PC-3 (cell line): Measurements from ENCODE around the gene EPO.

Experiments
- EZH2 ChIP-seq: fragments of 300-600 bp; sonication (generic); IDR thresholded peaks from one replicate; pipeline ENCODE4 v1.6.1; 2017; ENCODE audit warnings: antibody characterized with exemption, mild to moderate bottlenecking, low read length; ENCODE audit not compliant: unreplicated experiment
- EZH2phosphoT487 ChIP-seq: fragments of 300-600 bp; sonication (generic); IDR thresholded peaks from 2 replicates; pipeline ENCODE4 v1.6.1; 2018; ENCODE audit warnings: mild to moderate bottlenecking, antibody characterized with exemption, low read length, borderline replicate concordance
- TF ChIP-seq, protein P1 (sequence below): fragments of 300-600 bp; sonication (generic); conservative IDR thresholded peaks from 2 replicates; pipeline ENCODE4 v1.5.1; 2017; ENCODE audit warnings: antibody characterized with exemption, low read depth, mild to moderate bottlenecking, low read length

DNA sequence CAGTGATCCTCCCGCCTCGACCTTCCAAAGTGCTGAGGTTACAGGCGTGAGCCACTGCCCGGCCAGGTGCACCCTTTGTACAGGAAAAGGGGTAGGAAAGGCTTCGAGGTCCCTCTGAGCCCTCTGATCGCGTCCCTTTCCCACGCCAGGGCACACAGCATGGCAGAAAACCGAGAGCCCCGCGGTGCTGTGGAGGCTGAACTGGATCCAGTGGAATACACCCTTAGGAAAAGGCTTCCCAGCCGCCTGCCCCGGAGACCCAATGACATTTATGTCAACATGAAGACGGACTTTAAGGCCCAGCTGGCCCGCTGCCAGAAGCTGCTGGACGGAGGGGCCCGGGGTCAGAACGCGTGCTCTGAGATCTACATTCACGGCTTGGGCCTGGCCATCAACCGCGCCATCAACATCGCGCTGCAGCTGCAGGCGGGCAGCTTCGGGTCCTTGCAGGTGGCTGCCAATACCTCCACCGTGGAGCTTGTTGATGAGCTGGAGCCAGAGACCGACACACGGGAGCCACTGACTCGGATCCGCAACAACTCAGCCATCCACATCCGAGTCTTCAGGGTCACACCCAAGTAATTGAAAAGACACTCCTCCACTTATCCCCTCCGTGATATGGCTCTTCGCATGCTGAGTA is 13.5 kb upstream of the EPO start:
- TF ChIP-seq, protein P1, sequence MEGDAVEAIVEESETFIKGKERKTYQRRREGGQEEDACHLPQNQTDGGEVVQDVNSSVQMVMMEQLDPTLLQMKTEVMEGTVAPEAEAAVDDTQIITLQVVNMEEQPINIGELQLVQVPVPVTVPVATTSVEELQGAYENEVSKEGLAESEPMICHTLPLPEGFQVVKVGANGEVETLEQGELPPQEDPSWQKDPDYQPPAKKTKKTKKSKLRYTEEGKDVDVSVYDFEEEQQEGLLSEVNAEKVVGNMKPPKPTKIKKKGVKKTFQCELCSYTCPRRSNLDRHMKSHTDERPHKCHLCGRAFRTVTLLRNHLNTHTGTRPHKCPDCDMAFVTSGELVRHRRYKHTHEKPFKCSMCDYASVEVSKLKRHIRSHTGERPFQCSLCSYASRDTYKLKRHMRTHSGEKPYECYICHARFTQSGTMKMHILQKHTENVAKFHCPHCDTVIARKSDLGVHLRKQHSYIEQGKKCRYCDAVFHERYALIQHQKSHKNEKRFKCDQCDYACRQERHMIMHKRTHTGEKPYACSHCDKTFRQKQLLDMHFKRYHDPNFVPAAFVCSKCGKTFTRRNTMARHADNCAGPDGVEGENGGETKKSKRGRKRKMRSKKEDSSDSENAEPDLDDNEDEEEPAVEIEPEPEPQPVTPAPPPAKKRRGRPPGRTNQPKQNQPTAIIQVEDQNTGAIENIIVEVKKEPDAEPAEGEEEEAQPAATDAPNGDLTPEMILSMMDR = no peak
- TF ChIP-seq EZH2 (no peak), EZH2phosphoT487 (no peak)
